ENCODE measurements around the gene UFM1. TPM values are rescaled to one million over a fixed set of nuclear protein-coding genes. Genes with fewer than 3 reads are reported as not detected.

UFM1 gene
- total RNA-seq, 1 experiment from 2014 or later, result 34.6 TPM

GRCh38 chr13:38321654-38322053, 28.0 kb upstream of the UFM1 start:
- no peak overlapping the region for H3K27ac ChIP-seq (ENCODE audit: low read length)
- H3K4me1 ChIP-seq (ENCODE audit: control insufficient read depth, insufficient read depth, low read length), result no peaks in the 10 kb centered on the region
- DNase-seq (ENCODE audit: low read depth, low spot score), result no peak
- no peak for ATAC-seq
- no peaks in the 10 kb centered on the region for H3K27me3 ChIP-seq (ENCODE audit: control insufficient read depth, insufficient read depth, low read length)
- TF ChIP-seq SIN3A (IDR thresholded peaks at IDR 0.05; ENCODE audit: borderline replicate concordance, insufficient read depth, low read depth, low read length) (no peak), CTCF (IDR thresholded peaks at IDR 0.05) (no peak), POLR2AphosphoS5 (IDR thresholded peaks at IDR 0.05; ENCODE audit: low read depth, low read length) (no peak), TCF7L2 (IDR thresholded peaks at IDR 0.05; ENCODE audit: low read depth, low read length) (no peak), REST (IDR thresholded peaks at IDR 0.05; ENCODE audit: insufficient read depth in 1 of 2, low read depth in 2 of 2, low read length in 1 of 2) (no peak)
- in situ Hi-C loops (cut with HindIII; ENCODE audit: low pct_unique_long_range_greater_than_20kb, low sequenced_read_pairs), result no loop called here
- BruUV-seq (replicated peaks), result no TSS peak
- H3K9me3 ChIP-seq (ENCODE audit: control insufficient read depth, insufficient read depth, low read depth, low read length), result no peaks in the 10 kb centered on the region
- intact Hi-C loops (cut with micrococcal nuclease; ENCODE audit: unreplicated experiment), result no loop called here
- no peak overlapping the region for H3K4me3 ChIP-seq (ENCODE audit: low read depth in 2 of 2, low read length in 2 of 2)
- CTCF ChIA-PET, result no interaction called here
- POLR2A ChIA-PET, result no interaction called here
- no peaks in the 10 kb centered on the region for H3K36me3 ChIP-seq (ENCODE audit: control insufficient read depth, insufficient read depth, low read length)

GRCh38 chr13:38325426-38325825, 24.2 kb upstream of the UFM1 start:
- no peak for ATAC-seq
- no TSS peak for BruUV-seq (replicated peaks)
- no peak for DNase-seq (ENCODE audit: low read depth, low spot score)
- no peaks in the 10 kb centered on the region for H3K27me3 ChIP-seq (ENCODE audit: control insufficient read depth, insufficient read depth, low read length)
- ChIA-PET POLR2A (no interaction called here), CTCF (no interaction called here)
- no peak overlapping the region for H3K27ac ChIP-seq (ENCODE audit: low read length)
- intact Hi-C loops (cut with micrococcal nuclease; ENCODE audit: unreplicated experiment) (no loop called here), in situ Hi-C loops (cut with HindIII; ENCODE audit: low pct_unique_long_range_greater_than_20kb, low sequenced_read_pairs) (no loop called here)
- H3K36me3 ChIP-seq (ENCODE audit: control insufficient read depth, insufficient read depth, low read length), result no peaks in the 10 kb centered on the region
- no peaks in the 10 kb centered on the region for H3K4me1 ChIP-seq (ENCODE audit: control insufficient read depth, insufficient read depth, low read length)
- H3K9me3 ChIP-seq (ENCODE audit: control insufficient read depth, insufficient read depth, low read depth, low read length), result no peaks in the 10 kb centered on the region
- TF ChIP-seq SIN3A (IDR thresholded peaks at IDR 0.05; ENCODE audit: borderline replicate concordance, insufficient read depth, low read depth, low read length) (no peak), CTCF (IDR thresholded peaks at IDR 0.05) (no peak), POLR2AphosphoS5 (IDR thresholded peaks at IDR 0.05; ENCODE audit: low read depth, low read length) (no peak), TCF7L2 (IDR thresholded peaks at IDR 0.05; ENCODE audit: low read depth, low read length) (no peak), REST (IDR thresholded peaks at IDR 0.05; ENCODE audit: insufficient read depth in 1 of 2, low read depth in 2 of 2, low read length in 1 of 2) (no peak)
- H3K4me3 ChIP-seq (ENCODE audit: low read depth in 2 of 2, low read length in 2 of 2), result no peak overlapping the region

Measured in Panc1 (cell line).